ENCODE measurements around the gene CTTNBP2. TPM values are rescaled to one million over a fixed set of nuclear protein-coding genes. Genes with fewer than 3 reads are reported as not detected.

CTTNBP2 gene
- total and polyA plus RNA-seq, 10 of the 15 experiments (the other 5 are each of a cell fraction or from before 2014, with no cell fraction given) = 0.04 to 0.43 TPM; not detected in 8

- TF ChIP-seq, protein P1, sequence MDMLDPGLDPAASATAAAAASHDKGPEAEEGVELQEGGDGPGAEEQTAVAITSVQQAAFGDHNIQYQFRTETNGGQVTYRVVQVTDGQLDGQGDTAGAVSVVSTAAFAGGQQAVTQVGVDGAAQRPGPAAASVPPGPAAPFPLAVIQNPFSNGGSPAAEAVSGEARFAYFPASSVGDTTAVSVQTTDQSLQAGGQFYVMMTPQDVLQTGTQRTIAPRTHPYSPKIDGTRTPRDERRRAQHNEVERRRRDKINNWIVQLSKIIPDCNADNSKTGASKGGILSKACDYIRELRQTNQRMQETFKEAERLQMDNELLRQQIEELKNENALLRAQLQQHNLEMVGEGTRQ (IDR thresholded peaks at IDR 0.05; ENCODE audit: borderline replicate concordance, low read depth, low read length) = no peak
- TF ChIP-seq POLR2A (IDR thresholded peaks at IDR 0.05; ENCODE audit: low read depth, low read length) = no peak
- TF ChIP-seq ESRRA (IDR thresholded peaks at IDR 0.05; ENCODE audit: low read length) = no peak
- no peak for TF ChIP-seq IKZF2 (IDR thresholded peaks at IDR 0.05)
- TF ChIP-seq, protein P2, sequence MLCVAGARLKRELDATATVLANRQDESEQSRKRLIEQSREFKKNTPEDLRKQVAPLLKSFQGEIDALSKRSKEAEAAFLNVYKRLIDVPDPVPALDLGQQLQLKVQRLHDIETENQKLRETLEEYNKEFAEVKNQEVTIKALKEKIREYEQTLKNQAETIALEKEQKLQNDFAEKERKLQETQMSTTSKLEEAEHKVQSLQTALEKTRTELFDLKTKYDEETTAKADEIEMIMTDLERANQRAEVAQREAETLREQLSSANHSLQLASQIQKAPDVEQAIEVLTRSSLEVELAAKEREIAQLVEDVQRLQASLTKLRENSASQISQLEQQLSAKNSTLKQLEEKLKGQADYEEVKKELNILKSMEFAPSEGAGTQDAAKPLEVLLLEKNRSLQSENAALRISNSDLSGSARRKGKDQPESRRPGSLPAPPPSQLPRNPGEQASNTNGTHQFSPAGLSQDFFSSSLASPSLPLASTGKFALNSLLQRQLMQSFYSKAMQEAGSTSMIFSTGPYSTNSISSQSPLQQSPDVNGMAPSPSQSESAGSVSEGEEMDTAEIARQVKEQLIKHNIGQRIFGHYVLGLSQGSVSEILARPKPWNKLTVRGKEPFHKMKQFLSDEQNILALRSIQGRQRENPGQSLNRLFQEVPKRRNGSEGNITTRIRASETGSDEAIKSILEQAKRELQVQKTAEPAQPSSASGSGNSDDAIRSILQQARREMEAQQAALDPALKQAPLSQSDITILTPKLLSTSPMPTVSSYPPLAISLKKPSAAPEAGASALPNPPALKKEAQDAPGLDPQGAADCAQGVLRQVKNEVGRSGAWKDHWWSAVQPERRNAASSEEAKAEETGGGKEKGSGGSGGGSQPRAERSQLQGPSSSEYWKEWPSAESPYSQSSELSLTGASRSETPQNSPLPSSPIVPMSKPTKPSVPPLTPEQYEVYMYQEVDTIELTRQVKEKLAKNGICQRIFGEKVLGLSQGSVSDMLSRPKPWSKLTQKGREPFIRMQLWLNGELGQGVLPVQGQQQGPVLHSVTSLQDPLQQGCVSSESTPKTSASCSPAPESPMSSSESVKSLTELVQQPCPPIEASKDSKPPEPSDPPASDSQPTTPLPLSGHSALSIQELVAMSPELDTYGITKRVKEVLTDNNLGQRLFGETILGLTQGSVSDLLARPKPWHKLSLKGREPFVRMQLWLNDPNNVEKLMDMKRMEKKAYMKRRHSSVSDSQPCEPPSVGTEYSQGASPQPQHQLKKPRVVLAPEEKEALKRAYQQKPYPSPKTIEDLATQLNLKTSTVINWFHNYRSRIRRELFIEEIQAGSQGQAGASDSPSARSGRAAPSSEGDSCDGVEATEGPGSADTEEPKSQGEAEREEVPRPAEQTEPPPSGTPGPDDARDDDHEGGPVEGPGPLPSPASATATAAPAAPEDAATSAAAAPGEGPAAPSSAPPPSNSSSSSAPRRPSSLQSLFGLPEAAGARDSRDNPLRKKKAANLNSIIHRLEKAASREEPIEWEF (IDR thresholded peaks at IDR 0.05; ENCODE audit: insufficient replicate concordance, low read depth, low read length) = no peak
- no peak for TF ChIP-seq JUND (IDR thresholded peaks at IDR 0.05; ENCODE audit: low read depth, low read length)
- no peak for TF ChIP-seq TARDBP (IDR thresholded peaks at IDR 0.05; ENCODE audit: borderline replicate concordance)
- TF ChIP-seq POLR2AphosphoS5 (IDR thresholded peaks at IDR 0.05; ENCODE audit: low read length) = no peak
- TF ChIP-seq CEBPB (IDR thresholded peaks at IDR 0.05; ENCODE audit: borderline replicate concordance in 1 of 2, low read depth in 2 of 2, low read length in 2 of 2) = no peak
- TF ChIP-seq MEF2A (IDR thresholded peaks at IDR 0.05; ENCODE audit: insufficient read depth, low read depth, low read length) = no peak
- no peak for TF ChIP-seq ATF3 (IDR thresholded peaks at IDR 0.05; ENCODE audit: borderline replicate concordance, extremely low read depth, low read depth, low read length)
Measured at GRCh38 chr7:117764031-117764430, 109.2 kb downstream of the CTTNBP2 start (continued).
